K562 (cell line): ENCODE measurements around the gene EFNA1. TPM values are rescaled to one million over a fixed set of nuclear protein-coding genes. Genes with fewer than 3 reads are reported as not detected.

Source experiments
- CHD2 ChIP-seq: IDR thresholded peaks from 2 replicates; pipeline ENCODE4 v1.6.1; 2011; ENCODE audit warnings: low read depth, low read length
- E2F3 ChIP-seq: fragments of 250-450 bp; sonication (Bioruptor Pico); IDR thresholded peaks from 2 replicates; pipeline ENCODE4 v1.4.0; 2020; ENCODE audit warnings: mild to moderate bottlenecking
- FOXA3 ChIP-seq, 2 experiments: fragments of 450-650 bp in 1 of 2; sonication (generic) in 1 of 2; formaldehyde crosslinking; IDR thresholded peaks in 1 of 2; conservative IDR thresholded peaks in 1 of 2; 2 replicates each; pipeline versions ENCODE4 v1.4.0 to v1.8.0; 2020 to 2022; ENCODE audit warnings: mild to moderate bottlenecking in 2 of 2, missing genetic modification reagents in 1 of 2
- GTF3C2 ChIP-seq: IDR thresholded peaks from 3 replicates; pipeline ENCODE4 v1.6.1; 2011; ENCODE audit warnings: borderline replicate concordance, mild to moderate bottlenecking, moderate library complexity; ENCODE audit not compliant: insufficient read length; ENCODE audit errors: extremely low read depth
- HIVEP1 ChIP-seq: fragments of 250-450 bp; sonication (Bioruptor Pico); IDR thresholded peaks from 2 replicates; pipeline ENCODE4 v1.4.0; 2020; ENCODE audit warnings: mild to moderate bottlenecking
- IFI16 ChIP-seq: fragments of 250-450 bp; sonication (Bioruptor Pico); IDR thresholded peaks from 2 replicates; pipeline ENCODE4 v2.1.2; 2022; ENCODE audit warnings: mild to moderate bottlenecking, inconsistent platforms
- PHF20 ChIP-seq: fragments of 450-650 bp; IDR thresholded peaks from 2 replicates; pipeline ENCODE4 v1.6.1; 2018; ENCODE audit not compliant: partially characterized antibody
- PHF8 ChIP-seq: fragments of 200-600 bp; sonication (generic); IDR thresholded peaks from 2 replicates; pipeline ENCODE4 v1.6.1; 2012; ENCODE audit warnings: mixed run types, mild to moderate bottlenecking, inconsistent platforms, low read length, moderate library complexity, borderline replicate concordance
- PTTG1 ChIP-seq: fragments of 450-650 bp; IDR thresholded peaks from 2 replicates; pipeline ENCODE4 v1.6.1; 2016; ENCODE audit warnings: low read depth, mild to moderate bottlenecking, missing genetic modification characterization, missing compliant biosample characterization
- RBM17 ChIP-seq: fragments of 200-400 bp; formaldehyde crosslinking; IDR thresholded peaks from 2 replicates; pipeline ENCODE4 v1.6.1; 2017; ENCODE audit warnings: low read depth, mild to moderate bottlenecking, low read length, borderline replicate concordance
- RBM25 ChIP-seq: fragments of 200-400 bp; formaldehyde crosslinking; IDR thresholded peaks from 2 replicates; pipeline ENCODE4 v1.6.1; 2018; ENCODE audit warnings: low read length, low read depth, moderate library complexity; ENCODE audit not compliant: severe bottlenecking
- SUPT5H ChIP-seq: fragments of 450-650 bp; IDR thresholded peaks from 2 replicates; pipeline ENCODE4 v1.6.1; 2016
- ZKSCAN1 ChIP-seq: fragments of 150-350 bp; IDR thresholded peaks from 2 replicates; pipeline ENCODE4 v1.6.1; 2016; ENCODE audit warnings: low read depth, low read length
- ZNF12 ChIP-seq: sonication (generic); formaldehyde crosslinking; IDR thresholded peaks from 2 replicates; pipeline ENCODE4 v1.4.0; 2020; ENCODE audit warnings: mild to moderate bottlenecking, missing genetic modification reagents
- ZNF224 ChIP-seq: sonication (generic); formaldehyde crosslinking; IDR thresholded peaks from 2 replicates; pipeline ENCODE4 v1.8.0; 2022; ENCODE audit warnings: mild to moderate bottlenecking, missing genetic modification reagents
- ZNF695 ChIP-seq: fragments of 450-650 bp; formaldehyde crosslinking; IDR thresholded peaks from 2 replicates; pipeline ENCODE4 v1.4.0; 2020; ENCODE audit warnings: mild to moderate bottlenecking, moderate library complexity
- ZNF707 ChIP-seq: fragments of 250-450 bp; sonication (Bioruptor Pico); conservative IDR thresholded peaks from 2 replicates; pipeline ENCODE4 v1.8.0; 2022; ENCODE audit warnings: inconsistent platforms, mild to moderate bottlenecking, moderate library complexity
- ZNF766 ChIP-seq: fragments of 200-800 bp; sonication (Bioruptor generic); conservative IDR thresholded peaks from 2 replicates; pipeline ENCODE4 v1.6.1; 2016; ENCODE audit warnings: missing genetic modification characterization, missing compliant biosample characterization
- ZNF79 ChIP-seq: fragments of 250-450 bp; sonication (Bioruptor Pico); IDR thresholded peaks from 2 replicates; pipeline ENCODE4 v1.4.0; 2020; ENCODE audit warnings: low read depth, mild to moderate bottlenecking, moderate library complexity
- polyA plus RNA-seq, 8 experiments: library from polyadenylated mRNA; depleted of rRNA in 4 of 8; stranded (reverse) in 5 of 8; unstranded in 3 of 8; fragments of >200 nt; fragmentation: Nextera tagmentation in 2 of 8; fragmentation: Illumina TruSeq in 1 of 8; extraction: Ambion mirVana in 2 of 8; extraction: Trizol in 1 of 8; gene quantifications; 2 replicates each; pipeline versions ENCODE4 v1.2.1 to v1.2.3, GENCODE V29; 2011 to 2014; ENCODE audit warnings: inconsistent platforms in 1 of 8, missing spikeins in 1 of 8
- total RNA-seq, 7 experiments: library from RNA; depleted of rRNA in 6 of 7; stranded (reverse); fragments of >200 nt in 6 of 7; fragmentation: Illumina TruSeq in 2 of 7; extraction: Trizol in 2 of 7; gene quantifications; 2 replicates each; pipeline versions ENCODE4 v1.2.1 to v1.2.3, GENCODE V29; 2011 to 2021; ENCODE audit warnings: low replicate concordance in 1 of 7
- TF ChIP-seq, protein P1 (sequence below): fragments of 450-650 bp; IDR thresholded peaks from 2 replicates; pipeline ENCODE4 v1.6.1; 2018; ENCODE audit not compliant: partially characterized antibody
- TF ChIP-seq, protein P2 (sequence below): fragments of 450-650 bp; formaldehyde crosslinking; IDR thresholded peaks from 2 replicates; pipeline ENCODE4 v1.4.0; 2022; ENCODE audit warnings: missing genetic modification characterization

EFNA1 gene
- total and polyA plus RNA-seq, 9 of the 15 experiments (the other 6 are each of a cell fraction or from before 2014, with no cell fraction given): 2.1 to 9.3 (median 3.0) TPM

DNA sequence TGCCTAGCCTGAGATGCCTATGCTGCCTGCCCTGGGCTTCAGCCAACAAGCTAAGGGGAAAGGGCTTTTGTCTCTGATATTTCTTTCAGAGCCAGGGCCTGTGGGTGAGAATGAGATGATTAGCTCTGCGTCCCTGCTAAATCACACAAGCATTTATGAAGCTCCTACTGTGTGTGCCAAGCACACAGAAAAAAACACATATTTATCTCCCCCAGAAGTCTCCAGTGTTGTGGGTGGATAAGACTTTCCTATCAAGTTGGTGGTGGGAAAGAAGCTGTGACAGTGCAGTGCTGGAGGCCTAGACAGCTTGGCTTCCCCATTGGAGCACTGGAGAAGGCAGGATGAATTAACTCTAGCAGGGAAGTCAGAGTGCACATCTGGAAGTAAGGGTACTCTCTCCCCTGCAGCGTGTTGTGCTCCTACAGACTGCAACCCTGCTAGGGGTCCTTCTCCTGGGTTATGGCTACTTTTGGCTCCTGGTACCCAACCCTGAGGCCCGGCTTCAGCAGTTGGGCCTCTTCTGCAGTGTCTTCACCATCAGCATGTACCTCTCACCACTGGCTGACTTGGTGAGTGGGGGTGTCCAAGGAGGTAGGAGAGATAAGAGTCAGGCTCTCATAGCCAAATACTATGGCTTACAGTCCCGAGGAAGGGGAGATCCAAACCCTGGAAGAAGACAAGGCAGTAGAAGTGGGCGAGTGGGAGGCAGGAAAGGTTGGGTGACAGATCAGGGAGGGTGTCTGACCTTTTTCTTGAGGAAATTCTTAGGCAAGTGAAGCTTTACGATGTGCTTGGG, 9.7 kb downstream of the EFNA1 start (continued):
- TF ChIP-seq ZNF766 (CRISPR knock-in tag) (no peak), E2F3 (CRISPR knock-in tag) (no peak), ZNF12 (CRISPR knock-in tag) (no peak), RBM17 (no peak), PHF8 (no peak), PTTG1 (no peak), PHF20 (no peak), FOXA3 (CRISPR knock-in tag; conservative IDR thresholded peaks at IDR 0.05 in 1 of 2, IDR thresholded peaks at IDR 0.05 in 1 of 2) (no peak), ZNF707 (CRISPR knock-in tag) (no peak), ZNF79 (CRISPR knock-in tag) (no peak), IFI16 (no peak), ZNF695 (no peak), ZNF224 (CRISPR knock-in tag) (no peak), RBM25 (no peak), CHD2 (no peak), HIVEP1 (CRISPR knock-in tag) (no peak), GTF3C2 (no peak), SUPT5H (no peak), ZKSCAN1 (peak; percentile 95)
- TF ChIP-seq, protein P1, sequence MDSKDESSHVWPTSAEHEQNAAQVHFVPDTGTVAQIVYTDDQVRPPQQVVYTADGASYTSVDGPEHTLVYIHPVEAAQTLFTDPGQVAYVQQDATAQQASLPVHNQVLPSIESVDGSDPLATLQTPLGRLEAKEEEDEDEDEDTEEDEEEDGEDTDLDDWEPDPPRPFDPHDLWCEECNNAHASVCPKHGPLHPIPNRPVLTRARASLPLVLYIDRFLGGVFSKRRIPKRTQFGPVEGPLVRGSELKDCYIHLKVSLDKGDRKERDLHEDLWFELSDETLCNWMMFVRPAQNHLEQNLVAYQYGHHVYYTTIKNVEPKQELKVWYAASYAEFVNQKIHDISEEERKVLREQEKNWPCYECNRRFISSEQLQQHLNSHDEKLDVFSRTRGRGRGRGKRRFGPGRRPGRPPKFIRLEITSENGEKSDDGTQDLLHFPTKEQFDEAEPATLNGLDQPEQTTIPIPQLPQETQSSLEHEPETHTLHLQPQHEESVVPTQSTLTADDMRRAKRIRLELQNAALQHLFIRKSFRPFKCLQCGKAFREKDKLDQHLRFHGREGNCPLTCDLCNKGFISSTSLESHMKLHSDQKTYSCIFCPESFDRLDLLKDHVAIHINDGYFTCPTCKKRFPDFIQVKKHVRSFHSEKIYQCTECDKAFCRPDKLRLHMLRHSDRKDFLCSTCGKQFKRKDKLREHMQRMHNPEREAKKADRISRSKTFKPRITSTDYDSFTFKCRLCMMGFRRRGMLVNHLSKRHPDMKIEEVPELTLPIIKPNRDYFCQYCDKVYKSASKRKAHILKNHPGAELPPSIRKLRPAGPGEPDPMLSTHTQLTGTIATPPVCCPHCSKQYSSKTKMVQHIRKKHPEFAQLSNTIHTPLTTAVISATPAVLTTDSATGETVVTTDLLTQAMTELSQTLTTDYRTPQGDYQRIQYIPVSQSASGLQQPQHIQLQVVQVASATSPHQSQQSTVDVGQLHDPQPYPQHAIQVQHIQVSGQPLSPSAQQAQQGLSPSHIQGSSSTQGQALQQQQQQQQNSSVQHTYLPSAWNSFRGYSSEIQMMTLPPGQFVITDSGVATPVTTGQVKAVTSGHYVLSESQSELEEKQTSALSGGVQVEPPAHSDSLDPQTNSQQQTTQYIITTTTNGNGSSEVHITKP: peak; percentile 5
- TF ChIP-seq, protein P2, sequence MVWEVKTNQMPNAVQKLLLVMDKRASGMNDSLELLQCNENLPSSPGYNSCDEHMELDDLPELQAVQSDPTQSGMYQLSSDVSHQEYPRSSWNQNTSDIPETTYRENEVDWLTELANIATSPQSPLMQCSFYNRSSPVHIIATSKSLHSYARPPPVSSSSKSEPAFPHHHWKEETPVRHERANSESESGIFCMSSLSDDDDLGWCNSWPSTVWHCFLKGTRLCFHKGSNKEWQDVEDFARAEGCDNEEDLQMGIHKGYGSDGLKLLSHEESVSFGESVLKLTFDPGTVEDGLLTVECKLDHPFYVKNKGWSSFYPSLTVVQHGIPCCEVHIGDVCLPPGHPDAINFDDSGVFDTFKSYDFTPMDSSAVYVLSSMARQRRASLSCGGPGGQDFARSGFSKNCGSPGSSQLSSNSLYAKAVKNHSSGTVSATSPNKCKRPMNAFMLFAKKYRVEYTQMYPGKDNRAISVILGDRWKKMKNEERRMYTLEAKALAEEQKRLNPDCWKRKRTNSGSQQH (CRISPR knock-in tag): 0 out of 2 replicates have a peak, but pooled peaks have one; percentile 21
